ENCODE results near the gene LHPP.

The LHPP gene

GRCh38 chr10:124596962-124597845 lies 135.6 kb downstream of the LHPP start:
- DNase-seq (ENCODE audit: insufficient read length, low spot score) (no peak), FAIRE-seq (no peak)

GRCh38 chr10:124597846-124598165 lies 136.2 kb downstream of the LHPP start:
- TF ChIP-seq TAF1 (IDR thresholded peaks at IDR 0.05; ENCODE audit: low read depth, low read length), result no peak
- no peak for TF ChIP-seq POLR2AphosphoS5 (IDR thresholded peaks at IDR 0.05; ENCODE audit: low read depth, low read length)
- TF ChIP-seq SPI1 (IDR thresholded peaks at IDR 0.05; ENCODE audit: low read depth, low read length), result no peak
- TF ChIP-seq PAX5 (IDR thresholded peaks at IDR 0.05; ENCODE audit: insufficient read depth, low read length, severe bottlenecking), result no peak
- no peak for TF ChIP-seq POLR2A (IDR thresholded peaks at IDR 0.05; ENCODE audit: low read depth, low read length)
- no peak for TF ChIP-seq POU2F2 (IDR thresholded peaks at IDR 0.05; ENCODE audit: low read depth, low read length)
- no peak for DNase-seq (ENCODE audit: insufficient read length, low spot score)
- FAIRE-seq, result no peak

More at GRCh38 chr10:124596962-124597845, 135.6 kb downstream of the LHPP start:
- TF ChIP-seq POU2F2 (IDR thresholded peaks at IDR 0.05; ENCODE audit: low read depth, low read length), result no peak

DNA sequence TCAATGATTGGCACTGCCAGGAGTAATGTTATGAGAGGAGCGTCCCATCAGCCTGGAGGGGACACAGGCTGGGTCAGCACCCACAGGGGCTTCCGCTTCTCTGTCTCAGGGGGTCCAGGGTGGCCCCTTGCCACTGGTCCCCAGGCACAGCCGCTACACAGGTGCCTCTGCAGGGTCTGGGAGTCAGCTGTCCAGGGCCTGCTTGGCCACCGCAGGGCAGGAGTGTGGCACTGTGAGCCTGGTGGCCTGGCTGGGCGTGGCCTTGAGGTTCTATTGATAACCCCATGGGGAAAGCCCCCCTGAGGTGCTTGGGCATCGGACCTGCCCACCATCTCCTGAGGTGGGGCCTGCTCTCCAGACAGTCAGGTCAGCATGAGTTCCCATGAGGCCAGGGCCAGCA lies 136.6 kb downstream of the LHPP start:
- DNase-seq (ENCODE audit: insufficient read length, low spot score) (no peak), FAIRE-seq (no peak)
- TF ChIP-seq SPI1 (IDR thresholded peaks at IDR 0.05; ENCODE audit: low read depth, low read length), result no peak
- no peak for TF ChIP-seq POLR2AphosphoS5 (IDR thresholded peaks at IDR 0.05; ENCODE audit: low read depth, low read length)
- TF ChIP-seq POLR2A (IDR thresholded peaks at IDR 0.05; ENCODE audit: low read depth, low read length), result no peak
- TF ChIP-seq PAX5 (IDR thresholded peaks at IDR 0.05; ENCODE audit: insufficient read depth, low read length, severe bottlenecking), result no peak
- TF ChIP-seq TAF1 (IDR thresholded peaks at IDR 0.05; ENCODE audit: low read depth, low read length), result no peak
- no peak for TF ChIP-seq POU2F2 (IDR thresholded peaks at IDR 0.05; ENCODE audit: low read depth, low read length)

DNA sequence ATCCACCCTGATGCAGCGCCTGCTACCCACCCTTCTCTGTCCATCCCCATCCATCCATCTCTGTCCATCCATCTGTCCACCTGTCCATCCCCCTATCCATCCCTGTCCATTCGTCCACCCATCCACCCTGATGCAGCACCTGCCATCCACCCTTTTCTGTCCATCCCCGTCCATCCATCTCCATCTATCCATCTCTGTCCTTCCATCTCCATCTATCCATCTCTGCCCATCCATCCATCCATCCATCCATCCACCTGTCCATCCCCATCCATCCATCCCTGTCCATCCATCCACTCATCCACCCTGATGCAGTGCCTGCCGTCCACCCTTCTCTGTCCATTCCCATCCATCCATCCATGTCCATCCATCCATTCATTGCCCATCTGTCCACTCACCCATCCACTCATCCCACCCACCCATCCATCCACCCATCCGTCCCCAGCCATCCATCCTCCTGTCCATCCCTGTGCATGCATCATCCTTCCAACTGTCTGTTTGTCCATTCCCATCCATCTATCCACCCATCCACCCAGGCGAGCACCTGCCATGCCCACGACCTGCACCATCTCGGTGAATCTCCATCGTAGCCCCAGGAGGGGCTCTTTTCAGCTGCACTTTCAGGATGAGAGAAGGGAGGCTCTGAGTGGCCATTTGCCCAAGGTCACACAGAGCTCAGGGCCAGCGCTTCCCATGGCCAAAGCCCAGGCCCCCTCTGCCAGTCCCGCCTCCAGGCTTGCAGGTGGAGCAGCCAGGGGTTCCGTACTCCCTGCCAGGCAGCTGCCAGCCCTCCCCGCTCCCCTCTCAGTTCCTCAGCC lies 137.4 kb downstream of the LHPP start:
- TF ChIP-seq POU2F2 (IDR thresholded peaks at IDR 0.05; ENCODE audit: low read depth, low read length) (no peak), SPI1 (IDR thresholded peaks at IDR 0.05; ENCODE audit: low read depth, low read length) (no peak), POLR2A (IDR thresholded peaks at IDR 0.05; ENCODE audit: low read depth, low read length) (no peak), POLR2AphosphoS5 (IDR thresholded peaks at IDR 0.05; ENCODE audit: low read depth, low read length) (no peak), PAX5 (IDR thresholded peaks at IDR 0.05; ENCODE audit: insufficient read depth, low read length, severe bottlenecking) (no peak), TAF1 (IDR thresholded peaks at IDR 0.05; ENCODE audit: low read depth, low read length) (no peak)
- no peak for FAIRE-seq

DNA sequence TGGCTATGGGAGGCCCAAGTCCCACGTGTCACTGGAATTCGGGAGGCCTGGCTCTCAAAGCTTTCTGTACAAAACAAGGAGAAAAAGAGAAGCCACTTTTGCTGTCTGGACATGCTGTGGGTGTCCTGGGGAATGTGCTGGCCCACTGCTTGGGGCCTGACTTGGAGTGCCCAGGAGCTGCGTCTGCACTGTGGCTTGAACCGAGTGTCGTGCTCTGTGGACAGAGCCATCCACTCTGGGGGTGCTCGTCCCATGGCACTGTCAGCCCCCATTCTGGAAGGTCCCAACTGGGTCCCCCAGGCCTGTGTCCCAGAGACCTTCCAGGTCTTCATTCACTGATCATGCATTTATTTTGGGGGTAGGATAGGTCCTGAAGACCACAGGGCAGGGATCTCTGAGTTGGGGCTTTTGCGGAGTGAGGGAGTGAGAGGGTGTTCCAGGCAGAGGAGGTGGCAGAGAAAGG lies 138.0 kb downstream of the LHPP start:
- FAIRE-seq, result no peak
- TF ChIP-seq POLR2AphosphoS5 (IDR thresholded peaks at IDR 0.05; ENCODE audit: low read depth, low read length) (no peak), TAF1 (IDR thresholded peaks at IDR 0.05; ENCODE audit: low read depth, low read length) (no peak), POU2F2 (IDR thresholded peaks at IDR 0.05; ENCODE audit: low read depth, low read length) (no peak), POLR2A (IDR thresholded peaks at IDR 0.05; ENCODE audit: low read depth, low read length) (no peak), SPI1 (IDR thresholded peaks at IDR 0.05; ENCODE audit: low read depth, low read length) (no peak), PAX5 (IDR thresholded peaks at IDR 0.05; ENCODE audit: insufficient read depth, low read length, severe bottlenecking) (no peak)
- no peak for DNase-seq (ENCODE audit: insufficient read length, low spot score)

More for the DNA sequence above, 137.4 kb downstream of the LHPP start:
- no peak for DNase-seq (ENCODE audit: insufficient read length, low spot score)

- FAIRE-seq, result no peak
- TF ChIP-seq SPI1 (IDR thresholded peaks at IDR 0.05; ENCODE audit: low read depth, low read length), result no peak
- TF ChIP-seq POLR2A (IDR thresholded peaks at IDR 0.05; ENCODE audit: low read depth, low read length), result no peak
- TF ChIP-seq POU2F2 (IDR thresholded peaks at IDR 0.05; ENCODE audit: low read depth, low read length), result no peak
- TF ChIP-seq PAX5 (IDR thresholded peaks at IDR 0.05; ENCODE audit: insufficient read depth, low read length, severe bottlenecking), result no peak
- TF ChIP-seq POLR2AphosphoS5 (IDR thresholded peaks at IDR 0.05; ENCODE audit: low read depth, low read length), result no peak
- TF ChIP-seq TAF1 (IDR thresholded peaks at IDR 0.05; ENCODE audit: low read depth, low read length), result no peak
These were observed 138.6 kb downstream of the LHPP start for GRCh38 chr10:124600051-124600880.

DNA sequence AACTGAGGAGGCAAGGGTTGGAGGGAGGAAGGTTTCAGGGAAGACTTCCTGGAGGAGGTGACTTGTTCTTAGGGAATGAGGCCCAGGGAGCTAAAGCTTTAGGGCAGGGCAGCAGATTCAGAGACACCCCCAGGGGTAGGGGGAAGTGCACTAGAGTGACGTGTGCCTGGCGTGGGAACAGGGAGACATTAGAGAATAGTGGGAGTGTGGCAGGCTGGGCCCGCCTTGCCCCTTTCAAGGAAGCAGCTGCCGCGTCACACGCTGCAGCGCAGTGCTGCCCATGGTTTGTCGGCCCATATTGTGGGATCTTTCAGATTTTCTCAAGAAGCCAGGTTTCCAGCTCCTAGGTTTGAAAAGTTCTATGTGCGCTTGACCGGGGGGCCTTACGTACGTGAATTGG lies 139.4 kb downstream of the LHPP start:
- DNase-seq (ENCODE audit: insufficient read length, low spot score) (no peak), FAIRE-seq (peak; percentile 26)
- no peak for TF ChIP-seq POLR2A (IDR thresholded peaks at IDR 0.05; ENCODE audit: low read depth, low read length)
- no peak for TF ChIP-seq POU2F2 (IDR thresholded peaks at IDR 0.05; ENCODE audit: low read depth, low read length)
- no peak for TF ChIP-seq SPI1 (IDR thresholded peaks at IDR 0.05; ENCODE audit: low read depth, low read length)
- TF ChIP-seq POLR2AphosphoS5 (IDR thresholded peaks at IDR 0.05; ENCODE audit: low read depth, low read length), result no peak
- TF ChIP-seq TAF1 (IDR thresholded peaks at IDR 0.05; ENCODE audit: low read depth, low read length), result no peak
- no peak for TF ChIP-seq PAX5 (IDR thresholded peaks at IDR 0.05; ENCODE audit: insufficient read depth, low read length, severe bottlenecking)

More at GRCh38 chr10:124600051-124600880, 138.6 kb downstream of the LHPP start:
- no peak for DNase-seq (ENCODE audit: insufficient read length, low spot score)

DNA sequence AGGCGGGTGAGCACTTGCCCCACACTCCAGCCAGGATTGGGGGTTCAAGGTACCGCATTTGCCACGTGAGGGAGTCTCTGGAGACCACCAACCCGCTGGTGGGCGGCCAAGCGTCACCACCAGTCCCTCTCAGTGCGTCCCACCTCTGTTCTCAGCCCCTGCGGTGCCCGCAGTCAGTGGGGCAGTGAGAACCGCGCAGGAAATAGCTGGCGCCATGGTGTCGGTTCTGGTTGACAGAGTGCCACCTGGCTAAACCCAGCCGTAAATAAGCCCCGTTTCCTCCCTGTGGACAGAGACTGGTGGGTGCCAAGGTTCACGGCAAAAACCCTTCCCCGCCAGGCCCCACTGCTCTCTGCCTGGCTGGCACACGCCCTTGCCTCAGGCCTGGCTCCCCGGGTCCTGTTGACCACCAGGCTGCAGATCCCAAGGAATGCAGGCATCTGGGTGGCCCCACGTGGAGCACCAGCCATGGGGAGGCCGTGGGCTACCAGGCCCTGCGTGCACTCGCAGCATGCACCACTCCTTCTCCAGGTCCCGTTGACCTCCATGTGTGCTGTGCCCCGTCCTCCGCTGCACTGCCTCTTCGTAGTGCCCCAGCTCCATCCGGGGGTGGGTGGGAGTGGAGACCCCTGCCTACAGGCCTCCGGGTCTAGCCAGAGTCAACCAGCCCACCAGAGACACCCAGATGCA lies 140.0 kb downstream of the LHPP start:
- FAIRE-seq (peak; percentile 77), DNase-seq (ENCODE audit: insufficient read length, low spot score) (no peak)
- TF ChIP-seq POU2F2 (IDR thresholded peaks at IDR 0.05; ENCODE audit: low read depth, low read length), result no peak
- TF ChIP-seq POLR2A (IDR thresholded peaks at IDR 0.05; ENCODE audit: low read depth, low read length), result no peak
- TF ChIP-seq PAX5 (IDR thresholded peaks at IDR 0.05; ENCODE audit: insufficient read depth, low read length, severe bottlenecking), result no peak
- TF ChIP-seq SPI1 (IDR thresholded peaks at IDR 0.05; ENCODE audit: low read depth, low read length), result no peak
- TF ChIP-seq POLR2AphosphoS5 (IDR thresholded peaks at IDR 0.05; ENCODE audit: low read depth, low read length), result no peak
